ENCODE data around the gene SLC22A16.

Gene SLC22A16

GRCh38 chr6:110447761-110448160 is 28.7 kb downstream of the SLC22A16 start:
- no peak for DNase-seq (ENCODE audit: low read depth)

GRCh38 chr6:110446405-110446804 is 30.0 kb downstream of the SLC22A16 start:
- no peak for DNase-seq (ENCODE audit: low read depth)

- no peak for DNase-seq (ENCODE audit: low read depth)
These were observed 36.4 kb downstream of the SLC22A16 start for GRCh38 chr6:110440026-110440425.

GRCh38 chr6:110439356-110439755 is 37.1 kb downstream of the SLC22A16 start:
- DNase-seq (ENCODE audit: low read depth), result no peak

GRCh38 chr6:110434961-110435602 is 41.3 kb downstream of the SLC22A16 start:
- no peak for DNase-seq (ENCODE audit: low read depth)

GRCh38 chr6:110432285-110432900 is 44.0 kb downstream of the SLC22A16 start:
- no peak for DNase-seq (ENCODE audit: low read depth)

- DNase-seq (ENCODE audit: low read depth), result no peak
These were observed 45.7 kb downstream of the SLC22A16 start for GRCh38 chr6:110430741-110431140.

- DNase-seq (ENCODE audit: low read depth), result no peak
These were observed 46.2 kb downstream of the SLC22A16 start for GRCh38 chr6:110430236-110430635.

GRCh38 chr6:110428153-110428552 is 48.3 kb downstream of the SLC22A16 start:
- DNase-seq (ENCODE audit: low read depth), result no peak

- no peak for DNase-seq (ENCODE audit: low read depth)
These were observed 50.6 kb downstream of the SLC22A16 start for GRCh38 chr6:110425816-110426215.

- no peak for DNase-seq (ENCODE audit: low read depth)
These were observed 54.0 kb downstream of the SLC22A16 start for GRCh38 chr6:110422444-110422822.

GRCh38 chr6:110421749-110422443 is 54.5 kb downstream of the SLC22A16 start:
- no peak for DNase-seq (ENCODE audit: low read depth)

- no peak for DNase-seq (ENCODE audit: low read depth)
These were observed 57.2 kb downstream of the SLC22A16 start for GRCh38 chr6:110419028-110419739.

GRCh38 chr6:110418594-110418993 is 57.8 kb downstream of the SLC22A16 start:
- DNase-seq (ENCODE audit: low read depth), result no peak

- no peak for DNase-seq (ENCODE audit: low read depth)
These were observed 61.1 kb downstream of the SLC22A16 start, which contains the start of gene DDO for GRCh38 chr6:110415086-110415916. Gene DDO, minus strand, starts transcription at chr6:110415575. Its CDS starts 2,113 bp downstream, at chr6:110413462.

GRCh38 chr6:110414669-110415068 is 61.7 kb downstream of the SLC22A16 start:
- no peak for DNase-seq (ENCODE audit: low read depth)

- DNase-seq (ENCODE audit: low read depth), result no peak
These were observed 64.1 kb downstream of the SLC22A16 start for GRCh38 chr6:110412360-110412759.

GRCh38 chr6:110410511-110410910 is 65.9 kb downstream of the SLC22A16 start:
- no peak for DNase-seq (ENCODE audit: low read depth)

- no peak for DNase-seq (ENCODE audit: low read depth)
These were observed 66.6 kb downstream of the SLC22A16 start for GRCh38 chr6:110409794-110410193.

GRCh38 chr6:110408901-110409300 is 67.5 kb downstream of the SLC22A16 start:
- no peak for DNase-seq (ENCODE audit: low read depth)

GRCh38 chr6:110404607-110405006 is 71.8 kb downstream of the SLC22A16 start:
- DNase-seq (ENCODE audit: low read depth), result no peak
